ENCODE data around the gene TRAPPC12.
A peak's percentile ranks its signal among the peaks of the same experiment; 100 is the strongest.
"Not testable (repeated sequence)": the region's sequence is repeated elsewhere in the genome, so short reads cannot be mapped to it uniquely, and the experiment has no call there.

The TRAPPC12 gene

DNA sequence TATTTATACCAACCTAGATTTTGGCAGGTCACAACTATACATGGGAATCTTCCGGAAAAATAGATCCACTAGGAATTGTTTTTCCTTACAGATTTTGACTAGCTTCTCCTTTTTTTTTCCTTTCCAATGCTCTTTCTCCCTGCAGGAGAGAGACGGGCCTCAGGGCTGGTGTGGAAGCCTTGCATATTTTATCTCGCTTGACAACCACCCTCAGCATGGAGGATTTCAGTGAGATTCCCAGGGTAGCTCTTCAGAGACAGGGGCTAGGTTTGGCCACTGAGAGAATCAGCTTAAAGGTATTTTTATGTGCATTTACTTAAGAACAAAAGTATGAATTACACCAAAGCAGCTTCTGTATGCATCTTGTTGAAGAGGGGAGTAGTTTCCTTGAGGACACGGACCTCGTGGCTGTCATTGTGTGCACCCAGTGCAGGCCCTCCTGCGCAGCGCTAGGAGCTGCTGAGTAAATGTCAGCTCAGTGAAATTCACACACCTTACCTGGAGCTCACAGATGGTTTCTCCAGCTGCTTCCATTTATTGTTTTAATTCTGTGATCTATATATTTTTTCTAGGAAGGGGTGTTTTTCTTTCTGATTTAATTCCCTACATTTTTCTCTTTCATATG is 54.4 kb downstream of the TRAPPC12 start:
- no peak for DNase-seq

DNA sequence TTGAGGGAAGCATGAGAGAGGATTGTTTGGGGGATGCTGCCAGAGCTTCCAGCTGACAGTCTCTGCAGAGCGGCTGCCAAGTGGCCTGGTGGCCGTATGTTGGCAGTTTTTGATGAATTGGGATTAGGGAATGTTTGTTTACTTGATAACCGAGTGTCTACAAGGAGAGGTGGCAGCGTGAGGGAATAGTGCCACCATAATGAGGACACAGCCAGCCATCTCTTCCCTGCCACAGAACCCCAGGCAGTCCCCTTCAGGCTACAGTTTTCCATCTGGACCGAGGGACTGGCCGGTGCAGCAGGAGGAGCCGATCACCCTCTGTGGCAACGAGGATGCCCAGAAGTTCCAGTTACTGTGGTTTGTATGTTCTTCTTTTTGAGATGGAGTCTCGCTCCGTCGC is 55.2 kb downstream of the TRAPPC12 start:
- DNase-seq: no peak

DNA sequence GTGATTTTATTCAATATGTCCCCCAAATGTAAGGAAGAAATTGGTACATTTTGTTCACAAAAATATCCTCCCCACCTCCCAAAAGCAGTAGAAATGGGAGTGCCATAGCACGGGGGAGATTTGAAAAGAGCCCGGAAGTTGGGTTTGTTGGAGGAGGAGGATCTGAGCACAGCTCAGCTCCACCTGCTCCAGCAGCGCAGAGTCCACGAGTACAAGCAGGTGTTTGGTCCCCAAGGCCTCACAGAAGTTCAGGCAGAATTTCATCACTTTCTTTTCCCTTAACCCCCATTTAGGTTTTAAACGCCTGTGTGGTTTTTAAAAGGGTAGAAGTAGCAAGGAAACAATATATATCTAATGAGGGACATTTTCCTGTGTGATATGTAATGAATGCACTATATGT is 56.0 kb downstream of the TRAPPC12 start:
- DNase-seq: no peak

DNA sequence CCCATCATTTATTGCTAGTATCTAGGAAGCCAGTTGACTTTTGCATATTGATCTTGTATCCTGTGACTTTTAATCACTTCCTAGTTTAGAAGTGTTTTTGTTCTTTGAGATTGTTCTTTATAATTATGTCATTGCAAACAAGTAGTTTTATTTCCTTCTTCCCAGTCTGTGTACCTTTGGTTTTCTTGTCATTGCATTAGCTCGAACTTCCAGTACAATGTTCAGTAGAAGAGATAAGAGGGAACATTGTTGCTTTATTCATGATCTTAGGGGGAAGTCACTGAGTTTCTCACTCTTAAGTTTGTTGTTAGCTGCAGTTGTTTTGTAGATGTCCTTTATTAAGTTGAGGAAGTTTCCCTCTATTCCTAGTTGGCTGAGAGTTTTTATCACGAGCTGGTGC is 61.0 kb downstream of the TRAPPC12 start:
- no peak for DNase-seq

DNA sequence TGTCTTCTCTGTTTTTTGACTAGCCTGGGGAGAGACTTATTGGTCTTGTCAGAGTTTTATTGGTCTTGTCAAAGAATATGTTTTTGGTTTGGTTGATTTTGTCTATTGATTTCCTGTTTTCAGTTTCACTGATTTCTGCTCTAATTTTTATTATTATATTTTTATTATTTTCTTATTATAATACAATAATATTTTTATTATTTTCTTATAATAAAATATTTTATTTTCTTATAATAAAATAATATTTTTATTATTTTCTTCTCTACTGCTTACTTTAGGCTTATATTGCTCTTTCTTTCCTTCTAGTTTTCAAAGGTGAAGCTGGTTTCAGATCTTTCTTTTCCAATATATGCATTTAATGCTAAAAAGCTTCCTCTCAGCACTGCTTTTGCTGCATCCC is 62.0 kb downstream of the TRAPPC12 start:
- DNase-seq: no peak

DNA sequence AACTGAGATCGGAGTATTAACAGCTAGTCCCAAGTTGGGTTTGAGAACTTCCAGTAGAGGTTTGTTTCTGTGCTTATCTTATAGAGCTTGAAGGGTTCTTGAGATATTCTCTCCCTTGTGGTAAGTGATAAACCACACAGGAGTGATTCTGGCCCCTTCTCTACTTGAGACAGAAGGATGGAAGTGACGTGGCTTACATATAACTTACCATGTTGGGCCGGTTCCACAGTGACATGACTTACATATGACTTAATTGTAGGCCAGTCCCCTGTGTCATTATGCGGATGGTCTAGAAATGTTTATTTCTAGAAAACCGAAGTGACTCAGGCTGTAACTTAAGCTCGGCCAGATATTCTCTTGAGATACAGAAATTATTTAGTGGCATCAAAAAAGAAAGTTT is 62.7 kb downstream of the TRAPPC12 start:
- no peak for DNase-seq

DNA sequence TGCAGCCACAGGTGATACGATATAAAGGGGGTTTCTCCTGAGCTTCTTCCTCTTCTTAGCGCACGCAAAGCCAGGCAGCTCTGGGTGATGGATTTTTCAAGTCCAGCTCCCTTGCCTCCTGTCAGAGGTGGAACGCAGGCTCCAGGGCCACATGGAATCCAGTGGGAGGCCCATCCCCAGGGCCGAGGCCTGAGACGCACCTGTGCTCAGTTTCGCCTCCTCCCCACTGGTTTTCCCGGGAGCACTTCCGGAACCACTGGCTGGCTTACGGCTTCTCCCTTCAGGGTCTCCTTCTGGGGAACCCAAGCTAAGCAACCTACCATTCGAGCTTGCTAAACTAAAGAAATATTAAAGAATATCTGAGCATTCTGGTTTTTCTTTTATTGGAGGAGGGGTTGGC is 63.6 kb downstream of the TRAPPC12 start:
- no peak for DNase-seq

DNA sequence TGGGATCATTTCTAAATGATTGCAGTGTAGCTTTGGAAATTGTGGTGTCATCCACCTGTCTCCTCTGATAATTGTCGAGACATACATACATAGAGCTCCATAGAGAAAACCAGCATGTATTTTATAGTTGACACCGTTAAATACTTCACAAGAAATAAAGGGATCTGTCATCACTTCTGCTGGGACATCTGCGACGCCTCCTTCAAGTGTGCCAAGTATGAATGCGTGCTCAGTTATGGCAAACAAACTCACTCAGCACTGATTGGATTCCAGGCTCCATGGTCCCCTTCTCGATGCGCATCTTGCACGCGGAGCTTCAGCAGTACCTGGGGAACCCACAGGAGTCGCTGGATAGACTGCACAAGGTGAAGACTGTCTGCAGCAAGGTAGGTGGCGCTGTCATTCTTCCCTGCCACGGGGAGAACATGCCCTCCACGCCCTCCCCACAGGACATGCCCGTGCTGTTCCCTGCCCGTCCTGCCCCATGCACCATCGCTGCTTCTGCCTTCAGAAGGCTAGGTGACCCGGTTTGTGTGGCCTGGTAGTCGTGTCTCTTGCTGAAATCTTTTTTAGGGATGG is 64.1 kb downstream of the TRAPPC12 start:
- no peak for DNase-seq

DNA sequence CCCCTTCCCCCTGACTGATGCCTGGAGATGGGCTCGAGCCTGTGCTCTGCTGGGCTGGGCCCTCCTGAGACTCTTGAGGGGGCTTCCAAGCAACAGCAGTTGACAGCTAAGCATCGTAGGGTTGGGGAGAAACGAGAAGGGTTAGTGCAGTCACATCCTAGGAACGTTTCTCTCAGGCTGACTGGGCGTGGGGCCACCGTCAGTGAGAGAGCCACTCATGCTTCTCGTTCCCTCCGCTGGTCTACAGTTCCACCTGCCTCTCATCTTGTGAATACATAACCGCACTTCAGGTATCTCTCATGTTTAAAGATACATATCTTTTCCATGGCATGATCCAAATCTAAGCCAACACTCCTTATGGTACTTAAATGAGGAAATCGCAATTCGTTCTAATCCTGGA is 66.4 kb downstream of the TRAPPC12 start:
- DNase-seq: no peak

DNA sequence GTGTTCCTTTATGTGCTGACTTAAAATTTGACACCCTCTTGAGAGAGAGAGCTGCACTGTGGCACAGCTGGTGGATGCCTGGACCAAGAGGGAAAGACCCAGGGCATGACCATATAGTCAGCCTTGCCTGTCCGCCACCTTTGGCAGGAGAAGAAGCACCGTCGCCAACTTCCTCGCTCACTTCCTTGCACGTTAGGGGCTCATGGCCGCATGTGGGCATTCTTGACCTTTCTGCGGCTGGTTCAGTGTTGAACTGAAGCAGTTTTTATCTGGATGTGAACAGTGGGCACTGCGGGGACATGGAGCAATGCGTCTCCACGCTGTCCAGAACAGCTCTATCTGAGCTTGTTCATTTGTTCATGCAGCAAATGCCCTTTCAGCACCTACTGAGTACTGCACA is 66.9 kb downstream of the TRAPPC12 start:
- no peak for DNase-seq

DNA sequence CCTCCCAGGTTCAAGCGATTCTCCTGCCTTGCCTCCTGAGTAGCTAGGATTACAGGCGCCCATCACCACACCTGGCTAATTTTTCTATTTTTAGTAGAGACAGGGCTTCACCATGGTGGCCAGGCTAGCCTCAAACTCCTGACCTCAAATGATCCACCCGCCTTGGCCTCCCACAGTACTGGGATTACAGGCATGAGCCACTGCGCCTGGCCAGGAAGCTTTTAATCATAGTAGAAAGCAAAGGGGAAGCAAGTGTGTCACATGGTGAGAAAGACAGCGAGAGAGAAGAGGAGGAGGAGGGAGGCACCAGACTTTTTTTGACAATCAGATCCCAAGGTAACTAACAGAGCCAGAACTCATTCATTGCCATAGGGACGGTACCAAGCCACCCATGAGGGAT is 67.7 kb downstream of the TRAPPC12 start:
- not testable (repeated sequence) for DNase-seq

DNA sequence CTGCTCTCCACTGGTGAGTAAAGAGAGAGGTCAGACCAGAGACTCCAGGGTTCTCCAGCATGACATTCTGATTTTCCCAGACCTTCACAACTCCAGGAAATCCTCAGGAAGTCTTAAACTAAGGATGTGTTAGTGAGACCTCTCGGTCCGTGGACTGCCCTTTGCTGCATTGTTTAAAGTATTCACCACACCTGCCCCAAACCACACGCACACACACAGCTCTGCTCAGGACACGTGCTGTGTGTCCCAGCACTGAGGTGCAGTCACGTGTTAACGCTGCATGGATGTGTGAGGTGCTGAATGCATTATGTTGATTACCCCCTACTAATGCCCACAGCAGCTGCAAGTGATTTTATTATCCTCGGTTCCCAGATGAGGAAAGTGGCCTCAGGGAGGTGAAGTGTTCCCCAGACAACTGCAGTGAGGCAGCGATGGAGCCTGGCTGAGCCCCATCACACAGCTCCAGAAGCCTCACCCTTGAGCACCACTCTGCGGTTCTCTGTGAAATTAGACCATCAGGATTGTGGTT is 68.4 kb downstream of the TRAPPC12 start:
- peak; percentile 24 for DNase-seq

DNA sequence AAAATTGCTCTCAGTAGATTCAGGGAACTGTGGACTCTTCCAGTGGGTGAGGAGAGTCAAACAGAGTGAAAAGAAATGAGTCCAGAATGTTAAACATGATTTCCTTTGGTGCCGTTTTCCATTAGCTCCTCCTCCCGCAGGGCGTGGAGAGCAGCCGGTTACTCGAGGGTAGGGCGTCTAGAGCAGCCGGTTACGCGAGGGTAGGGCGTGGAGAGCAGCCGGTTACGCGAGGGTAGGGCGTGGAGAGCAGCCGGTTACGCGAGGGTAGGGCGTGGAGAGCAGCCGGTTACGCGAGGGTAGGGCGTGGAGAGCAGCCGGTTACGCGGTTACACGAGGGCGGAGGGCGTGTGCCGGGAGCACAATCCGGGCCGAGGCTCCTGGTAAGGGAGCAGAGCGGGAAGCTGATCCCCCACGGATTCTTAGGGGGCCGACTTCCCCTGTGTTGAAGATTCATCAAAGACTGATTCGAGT is 69.0 kb downstream of the TRAPPC12 start:
- DNase-seq: peak; percentile 21

DNA sequence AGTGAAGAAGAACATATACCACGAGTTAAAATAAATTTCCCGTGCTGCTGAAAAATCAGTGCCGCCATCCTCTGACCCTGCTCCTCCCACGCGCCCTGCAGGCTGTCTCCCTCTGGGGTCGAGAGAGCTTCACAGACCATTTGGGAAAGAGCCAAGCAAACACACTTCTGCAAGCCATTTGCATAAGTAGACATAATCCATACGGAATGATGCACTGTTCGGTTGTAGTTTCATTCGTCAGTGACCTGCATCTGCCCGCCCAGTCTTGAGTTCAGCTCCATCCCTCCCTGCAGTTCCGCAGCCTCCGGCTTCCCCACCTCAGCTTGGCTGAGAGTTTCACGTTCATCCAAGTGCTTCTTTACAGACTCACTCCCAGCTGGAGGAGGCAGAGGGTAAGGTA is 69.6 kb downstream of the TRAPPC12 start:
- DNase-seq: peak; percentile 35

DNA sequence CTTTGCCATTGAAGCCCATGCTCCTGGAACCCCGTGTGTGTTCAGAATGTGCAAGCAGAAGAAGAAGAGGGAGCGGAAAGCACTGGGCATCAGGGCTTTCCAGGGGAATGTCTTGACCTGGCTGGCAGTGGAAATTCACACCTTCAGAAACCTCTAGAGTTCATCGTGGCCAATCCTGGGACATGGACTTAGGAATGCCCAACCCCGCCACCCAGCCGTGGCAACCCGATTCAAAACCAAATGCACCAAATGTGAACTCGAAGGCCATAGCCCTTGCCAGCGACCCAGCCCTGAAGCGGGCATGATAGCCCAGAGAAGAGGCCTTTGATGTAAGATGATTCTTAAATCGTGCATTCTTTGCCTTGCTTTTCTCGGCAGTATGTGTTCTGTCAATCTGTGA is 70.4 kb downstream of the TRAPPC12 start:
- DNase-seq: no peak

DNA sequence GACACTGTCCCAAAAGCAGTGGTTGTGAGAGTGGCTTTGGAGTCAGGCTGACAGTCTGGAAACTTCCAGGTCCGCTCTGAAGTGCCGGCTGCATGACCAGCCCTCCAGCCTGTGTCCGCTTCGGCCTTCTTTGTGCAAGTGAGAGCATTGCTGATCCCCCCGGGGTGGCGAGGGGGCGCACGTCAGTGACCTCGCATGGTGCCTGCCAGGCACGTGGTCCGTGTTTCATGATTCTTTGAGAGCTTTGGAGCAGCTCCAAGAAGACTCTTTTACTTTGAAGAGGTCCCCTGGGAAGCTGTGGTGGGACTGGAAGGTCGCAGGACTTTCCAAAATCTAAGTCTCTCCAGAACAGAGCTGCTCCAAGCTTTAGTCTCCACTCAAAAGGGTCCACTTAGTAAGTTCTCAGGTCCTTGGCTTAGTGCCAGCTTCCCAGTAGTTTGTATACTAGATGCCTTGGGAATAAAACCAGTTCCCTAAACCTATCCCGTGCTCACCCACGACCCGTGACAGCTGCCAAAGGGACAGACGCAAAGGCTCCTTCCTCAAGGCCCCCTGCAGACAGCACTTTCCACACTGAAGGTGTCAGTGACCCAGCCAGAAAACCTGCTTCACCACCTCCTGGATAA is 71.0 kb downstream of the TRAPPC12 start:
- DNase-seq: no peak

DNA sequence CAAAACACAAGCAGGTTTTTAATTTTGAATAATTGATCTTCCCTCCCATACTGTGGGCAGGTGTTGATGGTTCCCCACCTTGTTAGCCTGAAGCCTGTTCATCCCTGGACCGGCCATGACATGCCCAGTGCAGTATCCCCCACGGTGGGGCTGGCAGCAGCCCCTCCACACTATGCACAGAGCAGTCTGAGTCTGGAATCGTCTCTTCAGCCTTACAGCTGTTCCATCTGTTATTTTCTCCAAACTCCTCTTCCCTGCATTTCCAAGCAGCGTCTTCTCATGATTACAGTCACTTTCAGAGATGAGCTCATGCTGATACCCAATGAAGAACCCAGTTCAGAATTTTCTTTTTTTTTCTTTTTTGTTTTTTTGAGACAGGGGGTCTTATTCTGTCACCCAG is 71.7 kb downstream of the TRAPPC12 start:
- DNase-seq: no peak

DNA sequence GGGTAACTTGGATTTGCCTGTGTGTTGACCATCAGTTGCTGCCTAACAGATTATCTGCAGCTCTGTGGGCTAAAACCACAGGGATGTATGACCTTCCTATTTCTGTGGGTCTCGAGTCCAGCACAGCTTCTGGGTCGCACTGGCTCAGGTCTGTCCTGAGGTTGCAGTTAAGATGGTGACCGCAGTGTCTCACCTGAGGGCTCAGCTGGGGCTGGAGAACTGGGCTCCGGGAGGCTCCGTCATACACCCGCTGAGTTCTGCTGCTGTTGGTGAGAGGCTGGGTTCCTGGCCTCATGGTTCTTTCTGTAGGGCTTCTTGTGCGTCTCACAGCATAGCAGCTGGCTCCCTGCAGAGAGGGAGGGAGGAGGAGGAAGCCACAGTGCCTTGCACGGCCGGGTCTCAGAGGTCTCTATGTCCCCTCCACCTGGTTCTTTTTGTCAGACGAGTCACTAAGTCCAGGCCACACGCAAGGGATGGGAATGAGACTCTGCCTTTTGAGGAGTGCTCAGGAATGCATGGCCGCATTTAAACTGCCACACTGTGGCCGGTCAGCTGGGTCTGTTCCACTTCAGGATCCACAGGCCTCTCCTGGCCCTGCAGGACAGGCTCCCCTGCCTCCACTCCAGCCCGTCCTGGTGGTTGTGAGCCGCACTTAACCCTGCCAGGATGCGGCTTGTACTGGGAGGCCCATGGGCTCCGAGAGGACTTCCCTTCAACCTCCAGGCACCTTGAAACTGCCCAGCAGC is 72.6 kb downstream of the TRAPPC12 start:
- DNase-seq: no peak

DNA sequence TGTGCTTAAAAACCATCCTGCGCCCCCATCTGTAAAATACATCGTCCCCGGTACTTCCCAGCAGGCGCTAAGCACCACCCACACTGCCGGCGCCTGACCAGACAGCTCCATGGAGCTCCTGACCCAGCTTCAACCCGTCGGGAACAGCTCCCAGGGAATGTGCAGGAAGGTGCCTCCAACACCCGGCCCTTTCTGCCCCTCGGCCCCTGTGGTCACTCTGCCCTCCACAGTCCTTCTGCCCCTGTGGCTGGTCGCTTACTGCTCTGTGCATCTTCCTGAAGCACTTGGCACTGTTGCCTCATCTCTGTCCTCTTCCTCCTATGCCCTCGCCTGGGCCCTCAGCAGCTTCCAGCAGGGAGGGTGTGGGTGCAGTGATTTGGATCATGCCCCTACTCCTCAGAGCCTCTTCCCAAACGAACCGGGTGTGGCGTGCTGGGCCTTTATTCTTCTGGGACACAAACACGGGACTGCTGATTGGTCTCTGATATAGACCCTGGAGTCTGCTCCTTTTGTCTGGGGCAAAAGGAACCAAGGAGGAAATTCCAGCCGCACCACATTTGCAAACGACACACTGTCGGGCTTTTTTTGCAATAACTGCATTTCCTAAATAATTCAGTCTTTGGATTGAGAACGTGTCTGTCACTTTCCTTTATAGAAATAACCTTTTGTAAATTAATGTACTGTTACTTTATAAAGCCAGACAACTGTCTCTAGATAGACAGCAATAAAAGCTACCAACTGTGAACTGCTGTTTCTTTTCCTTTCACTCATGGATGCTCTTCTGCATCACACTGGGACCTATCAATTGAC is 73.9 kb downstream of the TRAPPC12 start:
- DNase-seq: no peak

DNA sequence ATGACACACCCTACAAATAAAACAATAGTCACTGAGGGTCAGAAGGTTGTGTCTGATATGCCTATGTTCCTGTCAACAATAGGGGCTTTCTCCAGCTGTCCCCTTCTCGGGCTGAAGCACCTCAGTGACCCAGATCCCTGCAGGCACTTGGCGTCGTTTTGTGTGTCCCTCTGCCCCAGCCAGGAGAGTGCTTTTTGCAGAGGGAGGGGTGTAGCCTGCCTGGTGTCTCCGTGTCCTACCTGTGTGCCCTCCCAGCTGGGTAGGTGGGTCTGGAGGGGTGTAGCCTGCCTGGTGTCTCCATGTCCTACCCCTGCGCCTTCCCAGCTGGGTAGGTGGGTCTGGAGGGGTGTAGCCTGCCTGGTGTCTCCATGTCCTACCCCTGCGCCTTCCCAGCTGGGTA is 74.5 kb downstream of the TRAPPC12 start:
- not testable (repeated sequence) for DNase-seq

DNA sequence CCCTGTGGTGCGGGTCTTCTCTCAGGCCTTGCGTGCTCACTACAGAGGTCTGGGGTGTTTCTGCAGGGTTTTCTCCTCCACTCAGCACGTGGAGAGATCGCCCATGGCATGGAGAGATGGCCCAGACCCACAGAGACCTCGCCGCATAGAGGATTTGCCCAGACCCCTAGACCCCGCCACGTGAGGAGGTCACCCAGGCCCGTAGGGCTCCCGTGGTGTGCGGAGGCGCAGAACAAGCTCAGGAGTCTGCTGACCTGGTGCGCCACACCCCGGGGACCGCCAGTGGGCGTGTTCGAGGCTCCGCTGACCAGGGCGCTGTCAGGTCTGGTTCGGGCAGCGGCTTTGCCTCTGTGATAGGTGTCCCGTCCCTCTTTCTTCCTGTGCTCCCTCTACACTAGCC is 75.3 kb downstream of the TRAPPC12 start:
- DNase-seq: no peak

DNA sequence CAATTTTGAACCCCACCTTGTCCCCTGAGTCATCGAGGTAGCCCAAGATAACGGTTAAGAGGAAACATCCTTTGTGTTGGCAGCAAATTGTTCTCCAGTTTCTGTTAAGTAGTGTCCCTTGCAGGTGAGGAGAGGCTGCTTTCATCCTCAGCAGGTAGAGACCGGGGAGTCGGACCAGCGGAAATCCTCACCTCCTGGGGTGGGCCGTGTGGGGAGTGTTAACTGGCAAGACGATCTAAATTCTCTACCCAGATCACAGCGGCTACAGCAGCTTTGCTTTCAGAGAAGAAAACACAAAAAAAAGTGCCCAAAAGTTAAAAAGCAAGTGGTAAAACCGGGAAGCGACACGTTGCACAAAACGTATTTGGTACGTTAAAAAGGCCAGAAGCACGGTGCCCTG is 76.6 kb downstream of the TRAPPC12 start:
- no peak for DNase-seq

Data from fibroblast of upper back skin (primary cell).